CD4-positive, alpha-beta T cell treated with Interleukin-6 at 100 ng/mL for 8 hours (primary cell): ENCODE data around the gene TTYH1.
"Not testable (repeated sequence)": the region's sequence is repeated elsewhere in the genome, so short reads cannot be mapped to it uniquely, and the experiment has no call there.

Experiments used
- DNase-seq: peaks from one replicate; pipeline ENCODE4 v3.0.0-alpha.2; 2020; ENCODE audit warnings: mixed read lengths, low spot score

The TTYH1 gene

GRCh38 chr19:54444737-54445136 is 29.5 kb downstream of the TTYH1 start:
- DNase-seq: no peak

GRCh38 chr19:54446349-54446748 is 31.1 kb downstream of the TTYH1 start:
- DNase-seq: not testable (repeated sequence)

- no peak for DNase-seq
Measured at GRCh38 chr19:54448040-54448773, 32.9 kb downstream of the TTYH1 start.

- DNase-seq: peak; percentile 97
Measured at GRCh38 chr19:54448774-54449700, 33.8 kb downstream of the TTYH1 start, which contains the start of gene LENG8. Gene LENG8, plus strand, starts transcription at chr19:54449199. Its CDS starts 2,146 bp downstream, at chr19:54451345.

GRCh38 chr19:54449701-54450069 is 34.4 kb downstream of the TTYH1 start:
- no peak for DNase-seq

GRCh38 chr19:54451331-54451871 is 36.1 kb downstream of the TTYH1 start:
- no peak for DNase-seq

GRCh38 chr19:54451997-54452396 is 36.7 kb downstream of the TTYH1 start:
- no peak for DNase-seq

GRCh38 chr19:54452626-54453025 is 37.4 kb downstream of the TTYH1 start:
- no peak for DNase-seq

- DNase-seq: no peak
Measured at GRCh38 chr19:54453921-54454780, 38.9 kb downstream of the TTYH1 start.

GRCh38 chr19:54454781-54455675 is 39.8 kb downstream of the TTYH1 start:
- DNase-seq: no peak

GRCh38 chr19:54455786-54456422 is 40.6 kb downstream of the TTYH1 start:
- no peak for DNase-seq

- no peak for DNase-seq
Measured at GRCh38 chr19:54456423-54457373, 41.4 kb downstream of the TTYH1 start.

- no peak for DNase-seq
Measured at GRCh38 chr19:54457773-54458647, 42.7 kb downstream of the TTYH1 start.

GRCh38 chr19:54458648-54459281 is 43.5 kb downstream of the TTYH1 start:
- DNase-seq: no peak

GRCh38 chr19:54459282-54460229 is 44.3 kb downstream of the TTYH1 start:
- no peak for DNase-seq

GRCh38 chr19:54460230-54461005 is 45.2 kb downstream of the TTYH1 start:
- no peak for DNase-seq
